K562 (cell line): Measurements from ENCODE around the gene ANKZF1. TPM values are rescaled to one million over a fixed set of nuclear protein-coding genes. Genes with fewer than 3 reads are reported as not detected.

Experiments
- ELF1 ChIP-seq: fragments of 200-800 bp; sonication (Bioruptor generic); IDR thresholded peaks from 2 replicates; pipeline ENCODE4 v1.6.1; 2016; ENCODE audit warnings: missing genetic modification characterization, missing compliant biosample characterization
- HMGN3 ChIP-seq: IDR thresholded peaks from 2 replicates; pipeline ENCODE4 v1.6.1; 2011; ENCODE audit warnings: borderline replicate concordance, low read depth, mild to moderate bottlenecking, mixed read lengths, low read length; ENCODE audit not compliant: insufficient read length; ENCODE audit errors: extremely low read depth
- HNRNPL ChIP-seq: fragments of 200-400 bp; formaldehyde crosslinking; IDR thresholded peaks from 2 replicates; pipeline ENCODE4 v1.6.1; 2017; ENCODE audit warnings: low read depth, mild to moderate bottlenecking, low read length
- HNRNPLL ChIP-seq: fragments of 200-400 bp; formaldehyde crosslinking; IDR thresholded peaks from 2 replicates; pipeline ENCODE4 v1.6.1; 2017; ENCODE audit warnings: low read length, low read depth, mild to moderate bottlenecking; ENCODE audit not compliant: poor library complexity, severe bottlenecking
- MEIS2 ChIP-seq: fragments of 450-650 bp; IDR thresholded peaks from 2 replicates; pipeline ENCODE4 v1.6.1; 2014; ENCODE audit warnings: mild to moderate bottlenecking; ENCODE audit not compliant: partially characterized antibody
- MTA3 ChIP-seq: fragments of 450-650 bp; formaldehyde crosslinking; IDR thresholded peaks from 2 replicates; pipeline ENCODE4 v1.6.1; 2017; ENCODE audit warnings: mild to moderate bottlenecking, borderline replicate concordance
- NEUROD1 ChIP-seq: fragments of 150-350 bp; IDR thresholded peaks from 2 replicates; pipeline ENCODE4 v1.6.1; 2014; ENCODE audit warnings: borderline replicate concordance, low read length, low read depth; ENCODE audit not compliant: partially characterized antibody
- POLR2A ChIP-seq: fragments of 450-650 bp; conservative IDR thresholded peaks from 2 replicates; pipeline ENCODE4 v1.6.1; 2016
- POLR2AphosphoS5 ChIP-seq: IDR thresholded peaks from 2 replicates; pipeline ENCODE4 v1.6.1; 2011; ENCODE audit warnings: mild to moderate bottlenecking, low read depth, low read length, moderate library complexity; ENCODE audit not compliant: control insufficient read depth, insufficient read depth
- POLR2B ChIP-seq: fragments of 450-650 bp; IDR thresholded peaks from 2 replicates; pipeline ENCODE4 v1.6.1; 2018; ENCODE audit warnings: low read depth; ENCODE audit not compliant: partially characterized antibody
- POLR2G ChIP-seq: fragments of 200-400 bp; formaldehyde crosslinking; IDR thresholded peaks from 2 replicates; pipeline ENCODE4 v1.6.1; 2017; ENCODE audit warnings: low read depth, mild to moderate bottlenecking, antibody characterized with exemption, low read length, moderate library complexity
- RBFOX2 ChIP-seq: fragments of 200-400 bp; formaldehyde crosslinking; IDR thresholded peaks from 2 replicates; pipeline ENCODE4 v1.6.1; 2017; ENCODE audit warnings: low read depth, mild to moderate bottlenecking, low read length, moderate library complexity
- SP1 ChIP-seq: sonication (generic); formaldehyde crosslinking; IDR thresholded peaks from 2 replicates; pipeline ENCODE4 v1.8.1; 2022; ENCODE audit warnings: mild to moderate bottlenecking, missing genetic modification reagents
- TARDBP ChIP-seq: fragments of 450-650 bp; IDR thresholded peaks from 2 replicates; pipeline ENCODE4 v1.6.1; 2016
- ZBTB7A ChIP-seq: IDR thresholded peaks from 2 replicates; pipeline ENCODE4 v1.6.1; 2011; ENCODE audit warnings: low read depth, mild to moderate bottlenecking, low read length, moderate library complexity, borderline replicate concordance; ENCODE audit not compliant: control insufficient read depth
- ZEB2 ChIP-seq: fragments of 450-650 bp; IDR thresholded peaks from 2 replicates; pipeline ENCODE4 v1.6.1; 2016
- ZNF589 ChIP-seq: fragments of 200-800 bp; sonication (Bioruptor generic); IDR thresholded peaks from 2 replicates; pipeline ENCODE4 v1.6.1; 2016; ENCODE audit warnings: low read depth, missing genetic modification characterization, missing compliant biosample characterization
- polyA plus RNA-seq, 8 experiments: library from polyadenylated mRNA; depleted of rRNA in 4 of 8; stranded (reverse) in 5 of 8; unstranded in 3 of 8; fragments of >200 nt; fragmentation: Nextera tagmentation in 2 of 8; fragmentation: Illumina TruSeq in 1 of 8; extraction: Ambion mirVana in 2 of 8; extraction: Trizol in 1 of 8; gene quantifications; 2 replicates each; pipeline versions ENCODE4 v1.2.1 to v1.2.3, GENCODE V29; 2011 to 2014; ENCODE audit warnings: inconsistent platforms in 1 of 8, missing spikeins in 1 of 8
- total RNA-seq, 7 experiments: library from RNA; depleted of rRNA in 6 of 7; stranded (reverse); fragments of >200 nt in 6 of 7; fragmentation: Illumina TruSeq in 2 of 7; extraction: Trizol in 2 of 7; gene quantifications; 2 replicates each; pipeline versions ENCODE4 v1.2.1 to v1.2.3, GENCODE V29; 2011 to 2021; ENCODE audit warnings: low replicate concordance in 1 of 7
- TF ChIP-seq, protein P1 (sequence below), 2 experiments: fragments of 450-650 bp; conservative IDR thresholded peaks; 2 replicates each; pipeline ENCODE4 v1.6.1; 2017; ENCODE audit warnings: mild to moderate bottlenecking in 2 of 2, moderate library complexity in 2 of 2

Gene ANKZF1
- total and polyA plus RNA-seq, 9 of the 15 experiments (the other 6 are each of a cell fraction or from before 2014, with no cell fraction given) = 3.1 to 60.6 (median 31.0) TPM

DNA sequence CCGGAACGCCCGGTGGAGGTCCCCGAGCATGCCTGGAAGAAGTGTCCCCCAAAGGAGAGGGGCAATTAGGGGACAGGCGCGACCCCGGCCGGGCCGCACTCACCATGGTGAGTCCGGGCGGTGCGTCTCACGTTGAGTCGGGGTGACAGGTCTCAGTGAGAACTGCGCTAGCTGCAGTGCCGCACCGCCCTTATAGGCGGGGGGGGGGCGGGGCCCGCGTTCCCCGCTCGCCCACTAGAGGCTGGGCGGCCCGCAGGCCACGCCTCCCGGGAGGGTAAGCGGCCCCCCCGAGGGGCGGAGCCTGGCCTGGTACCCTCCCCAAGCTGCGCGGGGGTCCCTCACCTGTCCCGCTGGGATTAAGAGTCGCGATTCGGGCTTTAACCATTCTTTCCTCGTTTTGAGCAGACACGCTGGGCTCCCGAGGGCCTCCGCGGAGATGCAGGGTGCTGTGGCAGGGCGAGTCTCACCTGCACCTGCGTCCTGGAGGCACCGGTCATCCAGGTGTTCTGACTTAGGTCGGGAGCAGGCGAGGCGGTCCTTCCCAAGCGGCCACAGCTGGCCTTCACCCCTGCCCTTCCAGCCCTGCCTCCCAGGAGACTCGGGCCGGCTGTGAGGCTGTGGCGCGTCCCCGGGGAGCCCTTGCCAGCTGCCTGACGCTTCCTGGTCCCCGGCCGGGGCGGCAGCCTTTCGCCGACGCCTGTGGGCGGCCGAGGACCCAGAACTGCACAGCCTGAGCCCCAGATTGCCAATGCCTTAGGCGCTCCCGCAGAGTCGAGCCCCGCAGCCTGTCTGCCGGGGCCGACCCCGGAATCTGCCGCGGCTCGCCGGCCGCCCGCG is 24.4 kb downstream of the ANKZF1 start, which contains the start of gene TUBA4A (continued):
- TF ChIP-seq HMGN3 = peak; percentile 55
- peak; percentile 20 for TF ChIP-seq HNRNPLL
- TF ChIP-seq HNRNPL = 0 out of 2 replicates have a peak, but pooled peaks have one; percentile 55
- peak; percentile 80 for TF ChIP-seq ZEB2
- no peak for TF ChIP-seq NEUROD1
- 0 out of 2 replicates have a peak, but pooled peaks have one; percentile 28 for TF ChIP-seq TARDBP
- no peak for TF ChIP-seq ZNF589 (CRISPR knock-in tag)
- peak; percentile 53 for TF ChIP-seq ELF1 (tag)
- TF ChIP-seq MTA3 = peak; percentile 59; the same call in 1 of the 2 replicates
- TF ChIP-seq POLR2AphosphoS5 = peak; percentile 75; the same call in 1 of the 2 replicates
- peak; percentile 50 for TF ChIP-seq ZBTB7A
- peak; percentile 73; the same call in 1 of the 2 replicates for TF ChIP-seq SP1
- TF ChIP-seq POLR2B = peak; percentile 71
- peak; percentile 91 for TF ChIP-seq POLR2A
- TF ChIP-seq POLR2G = peak; percentile 99
- TF ChIP-seq MEIS2 = peak; percentile 38
- TF ChIP-seq, protein P1, sequence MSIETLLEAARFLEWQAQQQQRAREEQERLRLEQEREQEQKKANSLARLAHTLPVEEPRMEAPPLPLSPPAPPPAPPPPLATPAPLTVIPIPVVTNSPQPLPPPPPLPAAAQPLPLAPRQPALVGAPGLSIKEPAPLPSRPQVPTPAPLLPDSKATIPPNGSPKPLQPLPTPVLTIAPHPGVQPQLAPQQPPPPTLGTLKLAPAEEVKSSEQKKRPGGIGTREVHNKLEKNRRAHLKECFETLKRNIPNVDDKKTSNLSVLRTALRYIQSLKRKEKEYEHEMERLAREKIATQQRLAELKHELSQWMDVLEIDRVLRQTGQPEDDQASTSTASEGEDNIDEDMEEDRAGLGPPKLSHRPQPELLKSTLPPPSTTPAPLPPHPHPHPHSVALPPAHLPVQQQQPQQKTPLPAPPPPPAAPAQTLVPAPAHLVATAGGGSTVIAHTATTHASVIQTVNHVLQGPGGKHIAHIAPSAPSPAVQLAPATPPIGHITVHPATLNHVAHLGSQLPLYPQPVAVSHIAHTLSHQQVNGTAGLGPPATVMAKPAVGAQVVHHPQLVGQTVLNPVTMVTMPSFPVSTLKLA (conservative IDR thresholded peaks at IDR 0.05) = 0 out of 4 replicates have a peak, but pooled peaks of 1 of the 2 experiments have one; percentile 0
- peak; percentile 97 for TF ChIP-seq RBFOX2
- TF ChIP-seq, all 486 proteins: peak for 39
